NCI-H460 (cell line): ENCODE measurements around the gene AGPAT3. TPM values are rescaled to one million over a fixed set of nuclear protein-coding genes. Genes with fewer than 3 reads are reported as not detected.

Experiments
- DNase-seq: peaks from one replicate; pipeline ENCODE4 v3.0.0-alpha.2; 2016; ENCODE audit warnings: low read depth; ENCODE audit errors: extremely low read depth
- total RNA-seq: library from RNA; depleted of rRNA; stranded (reverse); fragments of >200 nt; shearing (Covaris generic); gene quantifications from 2 replicates; pipeline ENCODE4 v1.2.3, GENCODE V29; 2014

The AGPAT3 gene
- total RNA-seq, 1 experiment from 2014 or later, result 27.5 TPM

GRCh38 chr21:43934716-43935705 lies 70.0 kb downstream of the AGPAT3 start:
- no peak for DNase-seq

DNA sequence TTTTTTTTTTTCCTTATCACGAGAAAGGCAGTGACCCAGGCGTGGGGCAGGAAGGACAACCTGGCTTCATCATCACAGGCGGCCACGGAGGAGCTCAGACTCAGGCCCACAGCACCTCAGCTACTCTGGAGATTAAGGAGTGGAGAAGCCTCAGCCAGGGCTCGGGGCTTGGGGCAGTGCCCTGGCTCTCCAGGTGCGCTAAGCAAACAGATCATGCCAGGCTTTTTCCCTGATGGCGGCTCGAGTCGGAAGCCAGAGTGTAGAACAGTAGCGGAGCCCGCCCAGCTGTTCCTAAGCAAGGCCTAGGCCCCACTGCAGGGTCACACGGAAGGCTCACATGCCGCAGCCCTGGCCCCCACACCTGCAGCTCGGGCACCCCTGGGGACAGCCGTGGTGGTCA lies 70.7 kb downstream of the AGPAT3 start:
- DNase-seq, result no peak

- DNase-seq, result no peak
Observed at GRCh38 chr21:43936247-43936967, 71.4 kb downstream of the AGPAT3 start.

DNA sequence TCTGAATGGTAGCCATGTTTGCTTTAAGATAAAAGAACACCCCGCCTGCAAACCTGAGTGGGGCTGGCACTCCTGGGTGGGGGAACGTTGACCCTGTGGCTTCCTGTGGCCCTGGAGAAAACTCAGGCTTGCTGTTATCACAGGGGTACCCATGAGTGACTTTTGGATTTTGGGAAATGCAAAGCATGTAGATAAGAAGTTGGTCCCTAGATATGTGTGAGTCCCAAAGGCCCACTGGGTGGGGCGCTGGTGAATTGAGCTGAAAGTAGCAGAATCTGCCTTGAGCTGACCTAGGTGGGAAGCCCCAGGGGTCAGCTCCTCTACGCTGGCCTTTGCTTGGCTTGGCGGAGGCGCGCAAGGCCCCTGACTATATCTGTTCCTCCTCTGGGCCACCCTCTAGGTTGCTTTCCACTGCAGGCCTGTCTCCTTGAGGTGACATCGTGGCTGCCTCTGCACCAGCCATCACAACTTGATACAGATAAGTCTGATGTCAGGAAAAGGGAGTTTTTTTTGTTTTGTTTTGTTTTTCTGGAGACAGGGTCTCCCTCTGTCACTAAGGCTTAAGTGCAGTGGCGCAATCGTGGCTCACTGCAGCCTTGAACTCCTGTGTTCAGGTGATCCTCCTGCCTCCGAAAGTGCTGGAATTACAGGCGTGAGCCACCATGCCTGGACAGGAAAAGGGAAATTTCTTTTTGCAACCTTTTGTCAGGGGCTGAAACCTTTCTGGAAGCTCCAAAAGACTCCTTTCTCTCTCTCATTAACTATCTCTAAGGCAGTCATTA lies 72.2 kb downstream of the AGPAT3 start:
- no peak for DNase-seq

GRCh38 chr21:43937891-43938309 lies 72.9 kb downstream of the AGPAT3 start:
- no peak for DNase-seq

DNA sequence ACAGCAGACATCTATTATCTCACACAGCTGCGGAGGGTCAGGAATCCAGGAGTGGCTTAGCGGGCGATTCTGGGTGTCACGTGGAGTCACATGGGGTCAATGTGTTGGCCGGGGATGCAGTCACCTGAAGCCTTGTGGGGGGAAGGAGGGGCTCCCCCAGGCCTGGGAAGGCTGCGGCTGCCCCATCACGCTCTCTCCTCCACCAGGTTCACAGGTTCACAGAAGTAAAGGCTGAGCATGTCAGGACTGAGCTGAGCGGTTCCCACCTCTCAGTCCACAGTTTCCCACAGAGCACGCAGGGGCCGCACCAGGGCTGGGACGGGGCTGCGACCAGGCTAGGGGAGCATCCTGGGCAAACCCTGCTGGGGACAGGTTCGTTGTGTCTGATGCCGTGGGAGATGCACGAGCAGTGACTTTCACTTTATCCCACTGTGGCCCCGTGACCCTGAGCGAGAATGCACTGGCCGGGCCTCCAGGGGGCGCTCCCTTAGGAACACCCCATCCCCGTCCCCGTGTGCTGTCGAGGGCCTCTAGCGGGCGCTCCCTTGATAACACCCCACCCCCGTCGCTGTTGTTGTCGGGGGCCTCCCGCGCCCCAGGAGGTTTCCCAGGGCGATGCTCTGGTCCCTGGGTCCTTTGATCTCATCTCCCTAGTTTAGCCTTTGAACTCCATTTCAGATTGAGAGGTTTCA lies 73.9 kb downstream of the AGPAT3 start:
- DNase-seq, result peak; percentile 62

DNA sequence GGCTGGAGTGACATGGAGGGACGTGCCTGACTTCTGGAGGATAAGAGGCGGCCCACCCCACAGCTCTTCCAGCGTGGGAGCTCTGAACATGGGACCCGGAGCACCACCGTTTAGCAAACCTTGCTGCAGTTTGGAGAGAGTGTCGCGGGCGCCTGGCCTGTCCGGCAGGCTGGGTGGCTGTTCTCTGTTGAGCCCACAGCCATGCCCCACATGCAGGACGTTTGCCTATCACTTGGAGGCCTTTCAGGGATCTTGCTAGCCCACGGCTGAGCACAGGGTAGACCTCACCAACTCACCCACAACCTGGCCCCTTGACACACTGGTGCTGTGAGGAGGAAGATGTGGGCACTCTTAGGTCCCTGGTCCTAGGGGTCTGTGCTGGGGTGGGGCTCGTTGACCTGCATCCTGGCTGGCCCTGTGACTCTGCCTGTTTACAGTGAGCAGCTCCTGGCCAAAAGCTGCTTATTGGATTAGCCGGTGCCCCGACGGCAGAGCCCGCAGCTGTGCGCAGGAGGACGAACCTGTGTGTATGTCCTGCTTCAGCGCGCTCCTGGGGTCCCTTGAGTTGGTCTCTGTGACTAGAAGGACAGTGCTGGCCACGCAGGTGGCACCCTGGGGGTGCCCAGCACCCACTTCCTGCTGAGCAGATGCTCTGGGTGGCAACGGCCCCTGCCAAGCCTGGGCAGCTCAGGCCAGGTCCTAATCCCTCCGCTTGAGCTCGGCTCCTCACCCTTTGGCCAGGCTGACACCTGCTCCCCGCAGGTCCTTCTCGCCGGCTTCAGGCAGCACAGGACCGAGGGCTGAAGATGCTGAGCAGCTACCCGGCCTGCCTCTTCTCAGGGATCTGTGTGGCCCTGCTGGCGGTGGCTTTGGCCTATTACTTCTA lies 74.7 kb downstream of the AGPAT3 start:
- no peak for DNase-seq

- no peak for DNase-seq
Observed at GRCh38 chr21:43940329-43941050, 75.5 kb downstream of the AGPAT3 start.

- DNase-seq, result no peak
Observed at GRCh38 chr21:43942201-43942600, 77.2 kb downstream of the AGPAT3 start.

DNA sequence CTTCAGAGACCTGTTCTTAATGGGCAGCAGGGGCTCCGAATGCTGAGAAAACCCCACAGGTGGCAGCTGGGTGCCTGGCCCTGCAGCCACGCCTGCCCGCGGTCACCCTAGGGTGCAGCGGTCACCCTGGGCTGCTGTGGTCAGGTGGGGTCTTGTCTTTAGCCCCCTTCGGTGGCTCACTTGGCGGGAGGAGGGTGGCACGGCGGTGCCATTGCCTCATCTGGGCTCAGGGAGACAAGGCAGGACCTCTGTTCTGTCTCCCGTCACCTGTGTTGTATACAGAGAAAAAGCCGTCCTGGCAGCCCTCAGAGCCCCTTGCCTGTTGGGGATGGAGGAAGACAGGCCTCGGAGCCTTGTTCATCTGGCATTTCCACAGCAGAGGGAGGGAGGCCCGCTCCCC lies 77.6 kb downstream of the AGPAT3 start:
- no peak for DNase-seq

DNA sequence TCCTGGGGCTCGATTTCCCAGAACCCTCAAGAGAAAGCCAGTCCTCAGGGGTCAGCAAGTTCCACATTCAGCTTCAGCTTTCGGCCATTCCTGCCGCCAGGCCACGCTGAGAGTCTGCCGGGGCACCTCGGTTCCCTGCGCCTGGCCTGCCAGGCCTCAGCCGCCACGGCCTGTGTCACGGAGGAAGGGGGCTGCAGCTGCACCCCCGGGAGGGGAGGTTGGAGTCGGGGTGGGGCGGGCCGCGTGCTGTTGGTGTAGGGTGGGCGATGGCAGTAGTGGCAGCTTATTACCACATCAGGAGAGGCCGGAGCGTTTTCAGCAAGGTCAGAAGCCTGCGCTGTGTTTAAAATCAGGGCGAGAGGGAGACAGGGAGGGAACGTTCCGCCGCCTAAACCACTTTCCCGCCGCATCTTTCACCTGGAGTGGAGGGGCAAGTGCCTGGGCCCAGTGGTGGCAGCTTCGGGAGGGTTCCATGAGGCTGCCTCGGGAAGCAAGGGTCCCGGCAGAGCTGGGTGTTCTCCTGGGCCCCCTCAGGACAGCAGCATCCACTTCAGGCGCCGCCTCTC lies 78.6 kb downstream of the AGPAT3 start:
- DNase-seq, result no peak

GRCh38 chr21:43944078-43944633 lies 79.1 kb downstream of the AGPAT3 start:
- no peak for DNase-seq

- DNase-seq, result no peak
Observed at GRCh38 chr21:43944757-43945156, 79.7 kb downstream of the AGPAT3 start.

DNA sequence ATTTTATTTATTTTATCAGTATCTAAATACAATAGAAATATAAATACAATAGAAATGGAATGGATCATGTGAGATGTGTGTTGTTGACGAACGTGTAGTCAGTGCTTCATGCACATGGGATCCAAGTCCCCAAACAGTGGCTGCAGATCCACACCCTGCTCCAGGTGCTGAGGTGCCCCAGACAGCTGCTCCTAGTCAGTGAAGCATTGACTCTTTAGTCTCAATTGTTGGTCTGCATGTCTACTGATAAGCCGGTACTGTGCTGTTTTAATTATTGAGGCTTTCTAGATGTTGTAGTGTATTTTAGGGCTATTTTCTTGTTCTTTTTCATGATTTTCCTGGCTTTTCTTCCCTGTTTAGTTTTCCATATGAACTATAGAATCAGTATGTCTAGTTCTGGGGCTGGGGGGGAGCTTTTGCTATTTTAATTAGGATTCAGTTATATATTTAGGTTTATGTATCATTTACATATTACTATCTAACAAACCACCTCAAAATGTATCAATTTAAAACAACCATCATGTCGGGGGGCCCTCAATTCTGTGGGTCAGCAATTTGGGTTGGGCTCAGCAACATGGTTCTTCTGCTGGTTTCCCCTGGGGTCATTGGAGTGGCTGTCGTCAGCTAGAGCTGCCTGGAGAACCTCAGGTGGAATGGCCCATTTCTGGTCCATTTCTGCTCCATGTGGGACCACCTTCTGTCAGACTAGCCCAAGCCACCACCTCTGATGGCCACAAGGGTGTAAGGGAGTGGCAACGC lies 83.9 kb downstream of the AGPAT3 start:
- no peak for DNase-seq

DNA sequence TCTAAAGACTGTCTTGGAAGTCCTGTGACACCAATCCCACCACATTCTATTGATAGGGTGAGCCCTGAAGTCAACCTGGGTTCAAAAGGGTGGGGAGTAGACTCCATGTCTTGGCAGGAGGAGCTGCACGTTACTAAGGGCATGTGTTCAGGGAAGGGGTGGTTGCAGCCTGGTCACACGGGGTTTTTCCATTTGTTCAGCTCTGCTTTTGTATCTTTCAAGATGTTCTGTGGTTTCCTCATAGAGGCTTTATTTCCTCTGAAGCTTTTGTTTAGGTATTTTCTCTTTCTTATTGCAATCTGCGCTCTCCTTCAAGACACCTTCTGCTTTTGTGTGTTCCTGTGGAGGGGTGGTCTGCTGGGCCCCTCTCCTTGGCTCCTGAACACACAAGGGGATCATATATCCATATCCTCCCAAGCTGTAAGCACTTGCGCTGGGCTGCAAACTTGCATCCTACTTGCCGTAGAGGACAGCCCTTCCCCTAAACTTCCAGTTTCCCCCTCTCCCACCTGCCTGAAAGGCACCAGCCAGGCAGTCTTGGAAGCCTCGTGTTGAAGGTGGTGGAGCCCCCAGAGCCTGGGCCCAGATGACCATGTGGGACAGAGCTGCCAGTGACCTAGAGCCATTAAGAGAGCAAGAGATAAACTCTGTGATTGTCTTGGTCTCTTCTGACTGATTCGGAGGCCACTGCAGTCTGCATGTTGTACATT lies 84.6 kb downstream of the AGPAT3 start:
- no peak for DNase-seq

- DNase-seq, result no peak
Observed at GRCh38 chr21:43950481-43950880, 85.5 kb downstream of the AGPAT3 start.

DNA sequence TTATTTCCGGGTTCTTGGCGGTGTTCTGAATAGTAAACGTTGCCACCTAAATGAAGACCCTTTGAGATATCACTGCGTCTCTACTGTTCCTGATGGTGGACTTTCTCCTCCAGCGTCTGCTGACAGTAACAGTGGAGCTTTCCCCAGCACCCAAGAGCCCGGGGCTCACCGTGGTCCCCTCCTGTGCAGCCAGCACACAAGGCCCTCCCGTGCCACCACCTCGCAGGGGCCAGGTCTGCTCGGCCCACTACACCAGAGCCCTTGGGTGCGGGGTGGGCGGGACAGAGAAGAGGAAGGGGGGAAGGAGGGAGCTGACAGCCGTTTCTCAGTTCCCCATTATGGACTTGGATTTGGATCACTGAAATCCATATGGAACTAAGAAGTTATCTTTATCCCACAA lies 85.9 kb downstream of the AGPAT3 start:
- DNase-seq, result no peak
